ENCODE measurements around the gene ANKRD36. TPM values are rescaled to one million over a fixed set of nuclear protein-coding genes. Genes with fewer than 3 reads are reported as not detected.
"Not testable (repeated sequence)": the region's sequence is repeated elsewhere in the genome, so short reads cannot be mapped to it uniquely, and the experiment has no call there.

Gene ANKRD36
- total and polyA plus RNA-seq, 9 of the 15 experiments (the other 6 are each of a cell fraction or from before 2014, with no cell fraction given) = 8.0 to 29.1 (median 15.4) TPM

GRCh38 chr2:97066030-97066429, 46.9 kb upstream of the ANKRD36 start:
- H2AFZ ChIP-seq (ENCODE audit: low read depth, low read length); H4K20me1 ChIP-seq (replicated peaks; ENCODE audit: control insufficient read depth, insufficient read depth, low read length); BruUV-seq (replicated peaks); intact Hi-C loops (cut with micrococcal nuclease); H3K9ac ChIP-seq (ENCODE audit: insufficient read depth in 1 of 2, low read depth in 2 of 2, low read length in 2 of 2); FAIRE-seq; H3K9me3 ChIP-seq (replicated peaks; ENCODE audit: control insufficient read depth, insufficient read depth, low read depth, low read length); H3K27me3 ChIP-seq (ENCODE audit: control insufficient read depth in 2 of 2, insufficient read depth in 2 of 2, low read length in 2 of 2); H3K4me2 ChIP-seq (ENCODE audit: insufficient read depth, low read length); H3K9me1 ChIP-seq (ENCODE audit: control insufficient read depth, insufficient read depth, low read length); H3K27ac ChIP-seq (ENCODE audit: extremely low read depth, low read depth, low read length); H3K4me3 ChIP-seq; DNase-seq (ENCODE audit: extremely low read depth in 1 of 4, low spot score in 3 of 4); ATAC-seq; H3K79me2 ChIP-seq (ENCODE audit: control insufficient read depth, insufficient read depth, low read length); H3K36me3 ChIP-seq (ENCODE audit: control insufficient read depth, insufficient read depth, low read length); CTCF ChIA-PET (ENCODE audit: low intra/inter-chr PET ratio); H3K4me1 ChIP-seq (replicated peaks in 1 of 2; ENCODE audit: control insufficient read depth in 2 of 2, insufficient read depth in 2 of 2, low read length in 2 of 2): not testable (repeated sequence)
- in situ Hi-C loops (cut with MboI) = loop anchor here (5.0 kb wide), 1 partner anchor 251 kb away; no protein-coding TSS in a partner anchor
- 2% methylated on average over 5 of the region's 5 CpGs for WGBS (ENCODE audit: insufficient coverage, low coverage, missing lambda C conversion rate)
- POLR2A ChIA-PET = interaction anchor here (0.6 kb wide), 1 partner anchor 458 kb away, joined by 3 read pairs; no protein-coding TSS in a partner anchor

- in situ Hi-C loops (cut with MboI) = loop anchor here (5.0 kb wide), 1 partner anchor 250 kb away; no protein-coding TSS in a partner anchor
- 0% methylated on average over 5 of the region's 5 CpGs for WGBS (ENCODE audit: insufficient coverage, low coverage, missing lambda C conversion rate)
- H3K4me3 ChIP-seq = no peak overlapping the region
- H2AFZ ChIP-seq (ENCODE audit: low read depth, low read length) = no peak overlapping the region
- ATAC-seq = no peak
- no peaks in the 10 kb centered on the region for H3K79me2 ChIP-seq (ENCODE audit: control insufficient read depth, insufficient read depth, low read length)
- no peak for FAIRE-seq
- ChIA-PET POLR2A (interaction anchor here (0.5 kb wide), 1 partner anchor 18 kb away, joined by 4 read pairs; no protein-coding TSS in a partner anchor), CTCF (ENCODE audit: low intra/inter-chr PET ratio) (no interaction called here)
- H3K36me3 ChIP-seq (ENCODE audit: control insufficient read depth, insufficient read depth, low read length) = no peaks in the 10 kb centered on the region
- no TSS peak for BruUV-seq (replicated peaks)
- H3K9me1 ChIP-seq (ENCODE audit: control insufficient read depth, insufficient read depth, low read length) = no peaks in the 10 kb centered on the region
- no peak overlapping the region for H3K27ac ChIP-seq (ENCODE audit: extremely low read depth, low read depth, low read length)
- no peak overlapping the region for H3K4me2 ChIP-seq (ENCODE audit: insufficient read depth, low read length)
- H3K27me3 ChIP-seq (ENCODE audit: control insufficient read depth in 2 of 2, insufficient read depth in 2 of 2, low read length in 2 of 2) = peaks cover 8 to 9% of the 10 kb centered on the region in 2 experiments; a peak in 2 of 5 replicates
- no peaks in the 10 kb centered on the region for H3K9me3 ChIP-seq (replicated peaks; ENCODE audit: control insufficient read depth, insufficient read depth, low read depth, low read length)
- TF ChIP-seq KLF10 (CRISPR knock-in tag; IDR thresholded peaks at IDR 0.05) = no peak
- TF ChIP-seq CBFB (CRISPR knock-in tag; IDR thresholded peaks at IDR 0.05) = no peak
- no peak for TF ChIP-seq BDP1 (IDR thresholded peaks at IDR 0.05; ENCODE audit: insufficient read depth, insufficient read length)
- TF ChIP-seq ZKSCAN8 (CRISPR knock-in tag; IDR thresholded peaks at IDR 0.05) = no peak
- intact Hi-C loops (cut with micrococcal nuclease) = no loop called here
- H3K9ac ChIP-seq (ENCODE audit: insufficient read depth in 1 of 2, low read depth in 2 of 2, low read length in 2 of 2) = no peak overlapping the region
- H4K20me1 ChIP-seq (replicated peaks; ENCODE audit: control insufficient read depth, insufficient read depth, low read length) = no peaks in the 10 kb centered on the region
- no peak for DNase-seq (ENCODE audit: extremely low read depth in 1 of 4, low spot score in 3 of 4)
- no peaks in the 10 kb centered on the region for H3K4me1 ChIP-seq (replicated peaks in 1 of 2; ENCODE audit: control insufficient read depth in 2 of 2, insufficient read depth in 2 of 2, low read length in 2 of 2)
Measured at GRCh38 chr2:97067279-97068004, 45.5 kb upstream of the ANKRD36 start.

Measured in K562 (cell line).